Astrocyte (in vitro differentiated cells and primary cell): ENCODE measurements around the gene APLP1.

Source experiments
- CTCF ChIP-seq: IDR thresholded peaks from 2 replicates; pipeline ENCODE4 v1.5.1; 2011; ENCODE audit warnings: low read depth, mild to moderate bottlenecking, inconsistent platforms, low read length, moderate library complexity; ENCODE audit not compliant: insufficient read depth
- EZH2 ChIP-seq: IDR thresholded peaks from 2 replicates; pipeline ENCODE4 v1.6.1; 2012; ENCODE audit warnings: mild to moderate bottlenecking, low read length, inconsistent platforms; ENCODE audit not compliant: insufficient read depth

- TF ChIP-seq CTCF (no peak), EZH2 (no peak)
Observed at GRCh38 chr19:35843676-35844481, 24.5 kb upstream of the APLP1 start.
